Activated CD4-positive, alpha-beta T cell treated with anti-CD3 and anti-CD28 coated beads, Interleukin-2, amount 50 U/mL, for 4 hours (primary cell): ENCODE data around the gene ONECUT2.
"Not testable (repeated sequence)": the region's sequence is repeated elsewhere in the genome, so short reads cannot be mapped to it uniquely, and the experiment has no call there.

Source experiments
- DNase-seq, 2 experiments: peaks; one replicate each; pipeline ENCODE4 v3.0.0-alpha.2; 2020

The ONECUT2 gene

GRCh38 chr18:57434536-57435494 lies at the start of gene ONECUT2:
Gene ONECUT2 (plus strand): TSS chr18:57435374. CDS start chr18:57435717, 343 bp downstream.
- DNase-seq = peak; percentile 31 to 34

DNA sequence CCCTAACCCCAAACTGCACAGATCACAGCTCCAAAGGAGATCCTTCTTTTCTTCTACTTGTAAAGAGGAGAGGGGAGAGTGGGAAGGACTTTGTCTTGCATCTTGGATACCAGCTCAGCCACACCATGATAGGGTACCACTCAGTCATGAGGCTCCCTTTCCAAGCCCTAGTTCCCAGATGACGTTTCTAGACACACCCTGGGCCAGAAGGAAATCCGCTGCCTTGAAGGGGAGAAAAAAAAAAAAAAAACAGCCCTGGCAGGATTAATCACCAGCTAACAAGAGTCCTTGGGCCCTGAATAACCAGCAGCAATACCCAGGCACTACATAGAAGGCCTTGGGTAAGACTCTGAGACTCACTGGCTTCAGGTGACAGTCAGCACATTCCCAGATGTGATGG lies 45.9 kb upstream of the ONECUT2 start:
- DNase-seq = no peak

GRCh38 chr18:57390044-57390443 lies 45.1 kb upstream of the ONECUT2 start:
- DNase-seq = no peak

GRCh38 chr18:57394749-57395148 lies 40.4 kb upstream of the ONECUT2 start:
- not testable (repeated sequence) for DNase-seq

DNA sequence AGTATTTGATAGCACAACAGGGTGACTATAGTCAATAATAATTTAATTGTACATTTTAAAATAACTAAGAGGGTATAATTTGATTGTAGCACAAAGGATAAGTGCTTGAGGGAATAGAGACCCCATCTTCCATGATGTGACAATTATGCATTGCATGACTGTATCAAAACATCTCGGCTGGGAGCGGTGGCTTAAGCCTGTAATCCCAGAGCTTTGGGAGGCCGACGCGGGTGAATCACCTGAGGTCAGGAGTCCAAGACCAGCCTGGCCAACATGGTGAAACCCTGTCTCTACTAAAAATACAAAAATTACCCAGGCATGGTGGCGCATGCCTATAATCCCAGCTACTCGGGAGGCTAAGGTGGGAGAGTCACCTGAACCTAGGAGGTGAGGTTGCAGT lies 38.3 kb upstream of the ONECUT2 start:
- not testable (repeated sequence) for DNase-seq

GRCh38 chr18:57397440-57398132 lies 37.6 kb upstream of the ONECUT2 start:
- DNase-seq = no peak

- DNase-seq = no peak
Observed at GRCh38 chr18:57404345-57404744, 30.8 kb upstream of the ONECUT2 start.

DNA sequence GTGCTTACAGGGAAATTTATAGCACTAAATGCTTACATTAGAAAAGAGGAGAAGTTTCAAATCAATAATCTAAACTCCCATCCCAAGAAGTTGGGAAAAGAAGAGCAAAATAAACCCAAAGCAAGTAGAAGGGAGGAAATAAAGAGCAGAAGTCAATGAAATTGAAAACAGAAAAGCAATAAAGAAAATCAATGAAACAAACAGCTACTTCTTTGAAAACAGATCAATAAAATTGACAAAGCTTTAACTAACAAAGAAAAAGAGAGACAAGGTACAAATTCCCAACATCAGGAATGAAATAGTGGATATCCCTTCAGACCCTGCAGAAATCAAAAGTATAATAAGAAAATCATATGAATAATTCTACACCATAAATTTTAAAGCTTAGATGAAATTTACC lies 25.5 kb upstream of the ONECUT2 start:
- DNase-seq = no peak

- DNase-seq = no peak
Observed at GRCh38 chr18:57410749-57411148, 24.4 kb upstream of the ONECUT2 start.

DNA sequence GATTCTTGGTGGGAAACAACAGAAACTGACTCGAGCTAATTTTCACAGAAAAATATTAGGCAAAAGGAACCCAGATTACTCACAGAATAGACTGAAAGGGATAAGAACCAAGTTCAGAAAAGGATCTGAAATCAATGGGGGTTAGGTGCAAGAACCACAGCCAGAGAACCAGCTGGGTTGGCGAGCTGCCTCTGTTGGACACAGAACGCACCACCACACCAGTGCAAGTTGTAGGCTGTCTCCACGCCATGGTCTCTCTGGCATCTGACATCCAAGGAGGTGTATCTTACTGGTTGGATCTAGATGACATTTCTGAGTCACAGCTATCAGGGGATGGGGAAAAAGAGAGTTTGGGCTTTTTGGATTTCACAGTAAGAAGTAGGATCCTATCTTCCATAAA lies 18.6 kb upstream of the ONECUT2 start:
- DNase-seq = no peak

- DNase-seq = no peak
Observed at GRCh38 chr18:57422313-57422872, 12.8 kb upstream of the ONECUT2 start.

DNA sequence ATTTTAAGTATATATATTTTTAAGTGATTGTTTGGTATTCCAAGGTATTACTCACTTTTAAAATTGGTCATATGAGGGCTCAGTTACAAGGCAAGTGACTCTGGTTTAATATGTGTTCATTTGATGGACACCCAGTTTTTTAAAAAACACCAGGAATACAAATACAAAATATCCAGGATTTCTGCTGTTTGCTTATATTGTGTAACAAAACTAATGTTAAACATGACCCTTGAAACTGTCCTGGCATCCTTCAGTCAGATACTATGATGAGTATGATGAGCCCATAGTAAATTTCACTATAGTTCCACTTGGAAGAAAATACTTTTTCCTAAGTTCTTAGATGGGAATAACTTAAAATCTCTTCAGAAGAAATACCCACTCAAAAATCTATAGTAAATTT lies 11.4 kb upstream of the ONECUT2 start:
- no peak for DNase-seq

DNA sequence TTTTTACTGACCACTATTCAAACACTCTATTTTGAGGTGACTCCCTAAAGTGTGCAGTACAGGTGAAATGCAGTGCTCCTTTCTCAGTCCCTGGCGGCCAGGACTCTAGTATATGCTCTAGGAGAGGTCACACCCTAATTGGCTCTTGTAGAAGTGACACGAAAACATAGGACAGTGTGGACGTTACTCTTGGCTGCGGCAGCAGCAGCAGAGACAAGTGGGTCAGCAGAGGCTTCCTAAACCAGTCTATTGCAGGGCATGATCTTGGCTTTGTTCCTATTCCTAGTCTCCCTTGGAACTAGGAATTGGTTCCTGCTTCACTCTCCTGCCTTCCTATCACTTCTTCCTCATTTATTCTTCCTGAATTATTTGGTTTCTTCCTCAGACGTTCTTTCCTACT lies 10.1 kb upstream of the ONECUT2 start:
- no peak for DNase-seq

- no peak for DNase-seq
Observed at GRCh38 chr18:57426187-57426586, 9.0 kb upstream of the ONECUT2 start.

DNA sequence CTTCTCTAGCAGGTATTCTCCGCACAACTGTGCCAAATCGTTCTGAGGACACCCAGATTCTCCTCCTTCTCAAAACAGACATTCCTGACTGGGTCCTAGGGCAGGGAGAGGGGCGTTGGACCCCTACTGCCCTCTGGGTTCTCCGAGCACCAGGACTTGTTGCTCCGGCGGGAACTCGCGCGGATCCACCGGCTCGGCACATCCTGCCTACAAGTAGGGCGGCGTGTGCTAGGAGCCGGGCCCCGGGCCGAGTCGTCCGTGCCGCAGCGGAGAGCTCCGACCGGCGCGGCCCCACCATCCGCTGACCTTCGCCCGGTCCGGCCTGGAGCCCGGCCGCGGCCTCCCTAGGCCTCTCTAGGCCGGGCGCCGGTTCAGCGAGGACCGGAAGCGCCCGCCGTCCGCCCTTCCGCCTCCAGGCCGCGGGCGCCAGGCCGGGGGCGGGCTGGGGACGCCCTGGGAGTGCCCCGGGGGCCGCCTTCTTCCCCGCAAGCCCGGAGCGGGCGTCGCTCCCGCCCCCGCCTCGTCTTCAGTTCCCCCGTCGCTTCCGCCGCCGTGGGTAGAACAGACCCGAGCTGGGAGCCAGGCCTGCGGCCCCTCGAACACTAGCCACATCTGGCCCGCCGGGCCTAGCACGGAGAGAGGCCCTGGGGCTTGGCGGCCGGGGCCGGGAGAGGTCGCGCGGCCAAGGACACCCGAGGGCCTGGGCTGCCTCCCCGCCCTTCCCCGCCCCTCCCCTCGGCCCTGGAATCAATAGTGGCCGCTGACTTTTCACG lies 7.6 kb upstream of the ONECUT2 start:
- DNase-seq = no peak

DNA sequence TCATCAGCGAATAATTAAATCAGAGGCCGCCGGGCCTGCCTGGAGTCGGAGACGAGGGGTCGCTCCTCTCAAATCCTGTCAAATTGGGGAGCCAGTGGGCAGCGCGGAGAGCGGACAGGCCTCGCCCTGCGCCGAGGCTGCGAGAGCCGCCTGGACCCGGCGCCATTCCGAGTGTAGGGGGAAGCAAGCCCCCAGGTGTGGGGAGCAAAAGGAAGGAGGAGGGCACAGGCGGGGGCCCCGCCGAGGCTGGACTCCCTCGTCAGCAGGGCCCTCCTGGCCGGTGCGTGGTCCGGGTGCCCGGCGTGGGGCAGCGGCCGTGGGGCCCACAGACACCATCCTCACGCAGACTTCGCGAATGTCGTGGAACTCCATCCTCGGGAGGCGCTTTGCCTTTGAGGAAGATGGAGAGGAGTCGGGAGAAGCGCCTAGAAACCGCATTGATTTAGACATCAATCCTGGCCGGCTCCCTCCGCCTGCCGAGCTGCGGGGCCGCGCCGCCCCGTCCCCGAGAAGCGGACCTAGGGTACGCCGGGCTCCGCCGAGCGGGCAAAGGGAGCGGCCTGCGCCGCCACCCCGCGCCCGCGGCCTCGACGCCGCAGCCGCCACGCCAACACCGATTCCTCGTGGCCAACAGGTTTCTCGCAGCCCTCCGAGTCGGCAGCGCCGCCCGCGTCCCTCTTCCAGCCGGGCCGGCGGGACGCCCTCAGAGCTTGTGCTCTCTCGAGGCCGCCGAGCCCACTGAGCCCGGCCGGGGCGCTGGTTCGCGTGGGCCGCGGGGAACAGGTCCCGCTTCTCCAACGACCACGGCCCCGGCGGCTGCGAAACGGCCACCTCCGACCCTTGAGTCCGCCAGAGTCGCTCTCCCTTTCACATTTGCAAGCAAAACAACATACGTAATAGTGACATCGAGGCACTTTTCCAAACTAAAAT lies 6.7 kb upstream of the ONECUT2 start:
- DNase-seq = no peak

DNA sequence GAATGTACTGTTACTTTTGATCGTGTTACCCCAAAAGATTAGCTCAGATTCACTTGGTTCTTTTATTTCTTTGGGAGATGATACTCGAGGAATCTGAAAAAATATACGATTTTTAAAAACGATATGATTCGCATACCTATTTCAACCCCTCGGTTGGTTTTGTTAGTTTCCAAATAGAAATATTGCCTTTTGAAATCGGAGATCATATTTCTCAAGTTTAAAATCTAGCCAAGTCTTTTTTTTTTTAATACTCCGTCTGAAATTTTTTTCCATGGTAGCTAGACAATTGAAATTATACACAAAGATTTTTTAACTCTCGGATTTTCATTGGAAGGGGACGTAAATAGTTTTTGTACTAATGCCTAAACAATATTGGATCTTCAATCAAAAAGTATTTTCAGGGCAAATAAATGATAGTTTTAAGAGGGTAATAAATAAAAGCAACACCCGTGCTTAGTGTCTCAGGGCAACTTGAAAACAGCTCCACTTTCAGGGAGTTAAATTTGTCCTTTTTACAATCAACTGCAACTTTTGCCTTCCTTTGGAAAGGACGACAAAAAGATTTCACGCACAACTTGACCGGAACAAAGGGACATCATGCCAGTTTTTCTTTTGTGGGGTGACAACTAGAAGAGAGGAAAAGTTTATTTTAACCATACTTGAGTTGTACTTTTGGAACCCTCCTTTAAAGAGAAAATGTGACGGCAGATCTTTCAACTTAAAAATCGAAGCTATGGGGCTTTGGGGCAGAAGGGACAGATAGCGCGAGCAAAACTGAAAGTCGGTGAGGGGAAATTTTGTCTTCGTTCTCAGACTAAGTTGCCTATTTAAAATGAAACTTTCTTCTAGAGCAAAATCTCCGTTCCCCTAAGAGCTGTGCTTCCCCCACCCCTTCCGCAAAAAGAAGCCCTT lies 5.8 kb upstream of the ONECUT2 start:
- no peak for DNase-seq

DNA sequence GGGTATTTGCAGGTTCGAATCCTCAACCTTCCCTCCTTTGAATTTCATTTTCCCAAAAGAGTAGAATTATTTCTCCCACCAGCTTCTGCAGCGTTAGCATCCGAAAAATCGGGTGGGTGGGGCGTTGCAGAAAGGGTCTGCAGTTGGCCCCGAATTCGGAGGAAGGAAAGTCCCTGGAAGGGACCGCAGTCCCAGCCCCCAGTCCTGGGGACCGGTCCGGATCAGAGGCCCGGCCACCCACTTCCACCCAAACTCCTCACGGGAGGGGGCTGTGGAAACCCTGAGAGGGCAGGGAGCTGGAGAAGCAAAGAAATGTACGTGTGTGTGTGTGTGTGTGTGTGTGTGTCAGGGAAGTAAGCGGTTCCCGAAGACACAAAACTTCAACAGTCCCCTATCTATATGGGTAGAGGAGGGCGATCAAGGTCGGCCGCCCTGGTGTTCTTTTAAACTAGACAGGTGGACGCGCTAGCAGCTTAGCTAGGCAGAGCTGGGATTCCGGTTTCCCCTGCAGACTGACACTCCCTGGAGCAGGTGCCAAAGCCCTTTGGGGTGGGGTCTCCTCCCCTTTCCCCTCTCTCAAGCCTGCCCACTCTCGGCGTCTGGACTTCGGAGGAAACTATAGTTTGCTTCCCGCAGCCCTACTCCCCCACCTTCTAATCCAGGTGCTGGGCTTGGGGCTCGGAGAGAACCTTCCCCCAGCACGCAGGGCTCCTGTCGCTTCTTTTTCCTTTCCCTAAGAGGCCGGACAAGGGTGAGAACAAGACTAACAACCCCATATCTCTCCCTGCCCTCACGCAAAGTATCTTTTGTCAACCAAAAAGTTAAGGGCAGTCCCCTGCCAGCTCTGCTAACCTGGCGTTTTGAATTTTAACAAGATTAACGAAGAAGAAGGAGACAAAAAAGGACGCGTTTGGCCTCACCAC lies 4.8 kb upstream of the ONECUT2 start:
- DNase-seq = no peak

GRCh38 chr18:57431002-57431382 lies 4.2 kb upstream of the ONECUT2 start:
- DNase-seq = no peak
